Measurements from ENCODE around the gene FUBP1.
"Not testable (repeated sequence)": the region's sequence is repeated elsewhere in the genome, so short reads cannot be mapped to it uniquely, and the experiment has no call there.

FUBP1 gene

DNA sequence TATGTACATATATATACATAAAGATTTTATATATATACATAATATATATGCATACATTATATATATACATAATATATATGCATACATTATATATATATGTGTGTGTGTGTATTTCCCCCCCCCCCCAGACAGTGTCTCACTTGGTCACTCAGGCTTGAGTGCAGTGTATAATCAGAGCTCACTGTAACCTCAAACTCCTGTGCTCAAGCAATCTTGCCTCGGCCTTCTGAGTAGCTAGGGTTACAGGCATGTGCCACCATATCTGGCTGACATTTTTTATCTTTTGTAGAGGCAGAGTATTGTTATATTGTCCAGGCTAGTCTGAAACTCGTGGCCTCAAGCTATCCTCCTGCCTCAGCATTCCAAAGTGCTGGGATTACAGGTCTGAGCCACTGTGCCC is 9.0 kb upstream of the FUBP1 start:
- no peak for DNase-seq (ENCODE audit: low spot score)

DNA sequence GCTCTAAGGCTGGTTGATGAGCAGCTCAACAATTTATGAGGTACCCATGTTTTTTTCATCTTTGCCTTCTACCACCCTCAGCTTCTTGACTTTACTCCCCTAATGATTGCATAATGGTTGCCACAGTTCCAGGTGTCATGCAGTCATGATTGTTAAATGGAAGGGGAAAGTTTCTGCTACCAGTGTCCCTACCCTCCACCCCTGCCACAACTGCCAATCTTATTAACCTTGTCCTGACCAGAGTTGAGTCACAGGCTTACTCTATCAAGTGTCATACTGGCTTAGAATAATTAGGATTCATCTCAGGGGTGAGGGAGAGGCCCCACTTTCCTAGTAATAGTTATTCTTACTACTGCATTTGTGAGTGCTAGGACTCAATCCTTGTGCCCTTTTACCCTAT is 7.9 kb upstream of the FUBP1 start:
- DNase-seq (ENCODE audit: low spot score), result no peak

GRCh38 chr1:77984629-77985028 is 5.8 kb upstream of the FUBP1 start:
- DNase-seq (ENCODE audit: low spot score), result no peak

- DNase-seq (ENCODE audit: low spot score), result no peak
Observed at GRCh38 chr1:77983997-77984355, 5.1 kb upstream of the FUBP1 start.

DNA sequence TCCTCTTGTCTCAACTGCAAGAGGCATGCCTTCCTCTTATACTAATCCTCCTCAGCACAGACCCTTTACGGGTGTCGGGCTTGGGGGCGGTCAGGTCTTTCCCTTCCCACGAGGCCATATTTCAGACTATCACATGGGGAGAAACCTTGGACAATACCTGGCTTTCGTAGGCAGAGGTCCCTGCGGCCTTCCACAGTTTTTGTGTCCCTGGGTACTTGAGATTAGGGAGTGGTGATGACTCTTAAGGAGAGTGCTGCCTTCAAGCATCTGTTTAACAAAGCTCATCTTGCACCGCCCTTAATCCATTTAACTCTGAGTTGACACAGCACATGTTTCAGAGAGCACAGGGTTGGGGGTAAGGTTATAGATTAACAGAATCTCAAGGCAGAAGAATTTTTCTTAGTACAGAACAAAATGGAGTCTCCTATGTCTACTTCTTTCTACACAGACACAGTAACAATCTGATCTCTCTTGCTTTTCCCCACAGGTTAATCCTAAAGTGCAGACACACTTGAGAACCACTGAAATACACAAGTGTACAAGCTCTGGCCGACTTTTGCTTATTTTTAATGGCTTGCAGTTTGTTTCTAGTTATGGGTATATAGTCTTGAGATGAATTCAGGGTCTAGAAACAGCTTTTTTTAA is 4.6 kb upstream of the FUBP1 start:
- not testable (repeated sequence) for DNase-seq (ENCODE audit: low spot score)

DNA sequence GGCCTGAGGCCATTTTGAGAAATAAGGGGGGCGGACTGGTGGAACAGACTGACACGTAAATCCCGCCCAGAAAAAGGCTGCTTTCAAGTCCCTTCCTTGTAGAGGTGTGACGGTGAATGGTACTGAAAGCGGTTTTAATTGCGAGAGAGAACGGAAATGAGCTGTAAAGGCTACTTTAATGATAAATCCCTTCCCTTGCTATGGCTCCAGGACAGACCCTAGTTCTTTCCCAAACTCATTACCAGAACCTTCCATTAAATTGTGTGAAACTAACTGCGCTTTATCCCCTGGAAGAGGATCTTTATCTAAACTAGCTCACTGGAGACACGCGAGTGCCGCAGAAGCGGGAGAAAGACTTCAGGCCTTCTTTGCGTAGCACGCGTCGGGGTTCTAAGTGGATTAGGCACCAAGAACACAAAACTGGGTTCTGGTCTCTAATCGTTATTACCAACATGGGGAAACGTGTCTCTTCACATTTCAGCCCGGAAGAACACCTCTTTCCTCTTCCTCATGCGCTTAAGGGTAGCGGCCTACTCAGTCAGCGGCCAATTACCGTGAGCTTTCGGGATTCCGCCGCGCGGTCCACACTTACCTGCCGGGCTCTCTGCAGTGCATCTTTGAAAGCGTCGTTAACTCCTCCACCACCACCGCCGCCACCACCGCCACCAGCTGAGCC is 441 bp downstream of the FUBP1 start:
- peak; percentile 96 for DNase-seq (ENCODE audit: low spot score)

DNA sequence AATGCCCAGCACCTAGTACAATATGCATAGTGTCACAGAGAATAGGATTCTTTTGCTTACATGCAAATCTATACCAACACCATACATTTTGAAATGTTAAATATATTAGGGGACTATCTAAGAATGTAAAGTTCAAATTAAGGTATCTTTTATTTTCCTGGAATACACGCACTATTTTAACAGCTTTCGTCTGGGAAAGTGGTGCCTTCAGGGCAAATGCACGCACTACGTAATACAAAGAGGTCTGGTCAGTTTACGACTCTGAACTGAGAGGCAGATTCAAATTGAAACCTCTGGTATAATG is 931 bp downstream of the FUBP1 start:
- DNase-seq (ENCODE audit: low spot score), result no peak

DNA sequence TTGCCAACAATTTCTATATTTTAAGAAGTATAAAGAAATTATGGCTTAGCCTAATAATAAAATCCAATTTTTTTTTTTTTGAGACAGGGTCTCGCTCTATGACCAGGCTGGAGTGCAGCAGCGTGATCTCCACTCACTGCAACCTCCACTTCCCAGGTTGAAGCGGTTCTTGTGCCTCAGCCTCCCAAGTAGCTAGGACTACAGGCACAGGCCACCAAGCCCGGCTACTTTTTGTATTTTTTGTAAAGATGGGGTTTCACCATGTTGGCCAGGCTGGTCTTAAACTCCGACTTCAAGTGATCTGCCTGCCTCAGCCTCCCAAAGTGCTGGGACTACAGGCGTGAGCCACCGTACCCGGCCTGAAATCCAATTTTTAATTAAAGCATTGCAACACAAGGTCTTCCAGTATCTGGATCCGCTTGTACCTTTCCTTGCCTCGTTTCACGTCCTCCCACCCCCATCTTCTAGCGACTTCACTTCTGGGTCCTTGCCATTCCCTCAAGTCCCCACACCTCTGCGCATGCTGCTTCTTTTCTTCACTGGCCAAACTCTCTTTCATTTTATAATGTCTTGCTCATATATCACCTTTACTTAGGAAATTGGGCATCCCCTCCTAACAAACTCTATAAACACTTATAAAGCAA is 2.3 kb downstream of the FUBP1 start:
- DNase-seq (ENCODE audit: low spot score), result no peak

- DNase-seq (ENCODE audit: low spot score), result no peak
Observed at GRCh38 chr1:77975907-77976306, 3.0 kb downstream of the FUBP1 start.

DNA sequence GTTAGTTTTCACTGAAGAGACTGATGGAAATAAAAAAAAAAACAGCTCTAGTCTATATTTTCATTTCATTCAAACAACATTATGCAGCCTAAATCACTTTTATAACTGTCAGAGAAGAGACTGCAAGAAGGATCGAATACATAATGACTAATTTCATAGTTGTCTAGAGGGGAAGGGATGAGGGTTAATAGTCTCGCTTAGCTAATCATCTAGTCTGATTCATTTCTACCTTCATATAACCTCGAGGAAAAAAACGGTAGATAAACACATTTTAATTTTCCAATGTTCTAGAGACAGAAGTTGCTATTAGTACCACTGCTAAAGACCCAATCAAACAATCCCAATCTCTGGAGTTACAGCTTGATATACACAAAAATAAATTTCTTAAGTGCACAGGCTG is 3.5 kb downstream of the FUBP1 start:
- peak; percentile 27 for DNase-seq (ENCODE audit: low spot score)

DNA sequence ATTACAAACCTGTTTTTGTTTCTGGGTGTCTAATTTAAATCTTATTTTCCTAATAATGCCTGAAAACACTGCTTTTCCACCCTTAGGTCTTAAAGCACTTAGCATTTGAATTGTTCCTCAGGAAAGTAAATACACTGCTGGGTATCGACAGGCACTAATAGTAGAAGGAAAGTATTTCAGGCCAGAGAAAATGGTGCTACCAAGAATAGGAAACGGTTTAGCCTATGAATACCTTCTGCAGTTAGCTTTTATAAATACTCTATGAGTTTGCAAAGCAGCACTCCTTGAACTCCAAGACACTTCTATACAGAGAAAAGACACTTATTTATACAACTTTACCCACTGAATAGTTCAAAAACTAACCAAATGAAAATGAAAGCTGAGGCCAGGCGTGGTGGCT is 6.8 kb downstream of the FUBP1 start:
- no peak for DNase-seq (ENCODE audit: low spot score)

GRCh38 chr1:77970192-77970591 is 8.7 kb downstream of the FUBP1 start:
- DNase-seq (ENCODE audit: low spot score), result no peak

- no peak for DNase-seq (ENCODE audit: low spot score)
Observed at GRCh38 chr1:77966291-77966690, 12.6 kb downstream of the FUBP1 start.

GRCh38 chr1:77961392-77961791 is 17.5 kb downstream of the FUBP1 start:
- no peak for DNase-seq (ENCODE audit: low spot score)

- DNase-seq (ENCODE audit: low spot score), result no peak
Observed at GRCh38 chr1:77958850-77959249, 20.0 kb downstream of the FUBP1 start.

DNA sequence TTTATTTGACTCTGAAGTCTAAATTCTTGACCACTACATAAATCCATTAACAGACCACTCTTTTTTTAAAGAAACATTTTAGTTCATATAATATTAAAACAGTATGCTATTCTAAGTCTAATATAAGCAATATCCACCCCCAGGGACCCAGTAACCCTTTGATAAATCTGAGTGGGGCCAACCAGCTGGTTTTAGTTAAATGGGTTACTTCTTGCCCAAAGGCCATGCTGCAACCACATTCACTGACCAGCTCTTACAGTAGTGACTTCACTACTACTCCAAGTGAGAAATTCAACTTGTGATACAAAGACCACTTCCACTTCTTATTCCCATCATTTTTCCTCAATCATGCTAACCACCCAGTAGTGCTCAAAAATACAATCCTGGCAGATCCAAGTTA is 20.5 kb downstream of the FUBP1 start:
- DNase-seq (ENCODE audit: low spot score), result no peak

DNA sequence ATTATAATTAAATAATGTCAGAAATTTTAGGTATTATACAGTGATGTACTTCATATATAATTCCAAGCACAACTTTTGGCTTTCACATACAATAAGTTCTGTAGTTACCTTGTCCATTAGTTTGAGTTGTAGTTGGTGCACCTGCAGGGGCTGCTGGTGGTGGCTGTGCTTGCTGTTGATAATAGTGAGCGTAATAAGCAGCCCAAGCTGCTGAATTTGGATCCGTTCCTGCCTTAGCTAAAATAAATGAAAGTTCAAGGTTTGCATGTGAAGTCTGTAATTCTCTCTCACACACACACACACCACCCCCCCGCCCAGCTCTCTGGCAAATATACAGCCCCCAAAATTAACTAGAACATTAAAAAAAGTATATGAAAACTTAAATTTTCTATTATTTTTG is 22.4 kb downstream of the FUBP1 start:
- no peak for DNase-seq (ENCODE audit: low spot score)

GRCh38 chr1:77955709-77956108 is 23.2 kb downstream of the FUBP1 start:
- DNase-seq (ENCODE audit: low spot score), result no peak

GRCh38 chr1:77954521-77954920 is 24.4 kb downstream of the FUBP1 start:
- DNase-seq (ENCODE audit: low spot score), result no peak

- no peak for DNase-seq (ENCODE audit: low spot score)
Observed at GRCh38 chr1:77953907-77954306, 25.0 kb downstream of the FUBP1 start.

DNA sequence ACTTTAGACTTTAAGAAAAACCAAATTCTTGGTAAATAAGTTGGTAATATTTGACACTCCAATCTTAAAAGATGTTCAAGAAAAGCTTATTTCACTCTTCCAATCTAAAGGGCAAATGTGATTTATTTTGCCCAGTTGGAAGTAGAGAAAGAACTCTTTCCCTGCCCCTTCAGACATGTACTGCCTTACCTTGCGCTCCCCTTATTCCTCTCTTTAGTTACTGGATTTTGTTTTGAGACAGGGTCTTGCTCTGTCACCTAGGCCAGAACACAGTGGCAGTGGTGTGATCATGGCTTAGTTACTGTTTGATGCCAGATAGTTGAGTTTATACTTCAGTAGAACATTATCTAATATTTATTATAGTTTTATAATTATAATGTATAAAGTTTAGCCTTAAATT is 27.5 kb downstream of the FUBP1 start:
- DNase-seq (ENCODE audit: low spot score), result no peak

GRCh38 chr1:77950873-77951272 is 28.0 kb downstream of the FUBP1 start:
- no peak for DNase-seq (ENCODE audit: low spot score)

GRCh38 chr1:77948841-77949424 is 29.9 kb downstream of the FUBP1 start:
- DNase-seq (ENCODE audit: low spot score), result no peak

GRCh38 chr1:77945345-77945744 is 33.5 kb downstream of the FUBP1 start:
- no peak for DNase-seq (ENCODE audit: low spot score)
